Lung (tissue), 12 donors: ENCODE measurements around the gene PACSIN3. TPM values are rescaled to one million over a fixed set of nuclear protein-coding genes. Genes with fewer than 3 reads are reported as not detected.

Experiments used
- ATAC-seq: fragments of 200-7000 bp; cut with Tn5 transposase; one replicate; pipeline ENCODE4 v1.9.1; 2020; ENCODE audit warnings: moderate number of reproducible peaks; ENCODE audit not compliant: insufficient read depth, low FRiP score
- DNase-seq, 3 donors: peaks; one replicate each; pipeline ENCODE4 v3.0.0-alpha.2; 2013 to 2017
- H3K27ac ChIP-seq, 2 donors: one replicate each; pipeline ENCODE4 v1.5.1; 2013; ENCODE audit warnings: mild to moderate bottlenecking in 2 of 2, moderate library complexity in 2 of 2, control low read depth in 1 of 2, inconsistent platforms in 1 of 2, low read depth in 1 of 2, low read length in 1 of 2
- H3K27me3 ChIP-seq, 3 donors: one replicate each; pipeline ENCODE4 v1.5.1; 2013; ENCODE audit warnings: low read length in 2 of 3; ENCODE audit not compliant: control insufficient read depth in 3 of 3, insufficient read depth in 3 of 3
- H3K36me3 ChIP-seq, 4 donors: one replicate each; pipeline ENCODE4 v1.5.1; 2013; ENCODE audit warnings: low read length in 4 of 4, mild to moderate bottlenecking in 1 of 4, moderate library complexity in 1 of 4; ENCODE audit not compliant: control insufficient read depth in 4 of 4, insufficient read depth in 4 of 4
- H3K4me1 ChIP-seq, 5 donors: one replicate each; pipeline ENCODE4 v1.5.1; 2013; ENCODE audit warnings: low read length in 5 of 5, mild to moderate bottlenecking in 2 of 5, moderate library complexity in 1 of 5; ENCODE audit not compliant: control insufficient read depth in 5 of 5, insufficient read depth in 5 of 5
- H3K4me3 ChIP-seq: one replicate; pipeline ENCODE4 v1.5.1; 2013; ENCODE audit warnings: mild to moderate bottlenecking, control low read depth, moderate library complexity
- H3K9ac ChIP-seq, 2 donors: one replicate each; pipeline ENCODE4 v1.5.1; 2013; ENCODE audit warnings: low read length in 2 of 2, control low read depth in 1 of 2; ENCODE audit not compliant: insufficient read depth in 1 of 2
- H3K9me3 ChIP-seq, 4 donors: one replicate each; pipeline ENCODE4 v1.5.1; 2013; ENCODE audit warnings: low read length in 3 of 4, mild to moderate bottlenecking in 1 of 4, moderate library complexity in 1 of 4; ENCODE audit not compliant: control insufficient read depth in 4 of 4, insufficient read depth in 3 of 4
- CTCF ChIP-seq: IDR thresholded peaks from 2 replicates; pipeline ENCODE4 v1.5.1; 2012; ENCODE audit warnings: mild to moderate bottlenecking; ENCODE audit errors: control extremely low read depth, extremely low read depth
- WGBS, 2 donors: extraction: QIAGEN DNeasy Blood & Tissue Kit; methylation state at CpG; one replicate each; pipeline ENCODE4 v1.1.7; 2013; 5-methylcytosine and 5-hydroxymethylcytosine counted together
- polyA plus RNA-seq, 2 donors: library from polyadenylated mRNA; stranded (reverse); fragments of 200-250 nt; gene quantifications; one replicate each; pipeline ENCODE4 v1.2.1, GENCODE V29; 2013
- total RNA-seq, 2 donors: library from RNA; depleted of rRNA in 1 of 2; stranded (reverse); fragments of >200 nt in 1 of 2; gene quantifications; one replicate each; pipeline ENCODE4 v1.2.1, GENCODE V29; 2014 to 2021
- donor health status: control.
- donor health status: control.
- donor health status: Bipolar disorder and iron deficiency.
- donor health status: healthy.
- donor health status: DM: yes; HTN: yes; CAD: no.

The PACSIN3 gene
- total and polyA plus RNA-seq, 4 donors = 20.6 to 53.3 (median 36.3) TPM

DNA sequence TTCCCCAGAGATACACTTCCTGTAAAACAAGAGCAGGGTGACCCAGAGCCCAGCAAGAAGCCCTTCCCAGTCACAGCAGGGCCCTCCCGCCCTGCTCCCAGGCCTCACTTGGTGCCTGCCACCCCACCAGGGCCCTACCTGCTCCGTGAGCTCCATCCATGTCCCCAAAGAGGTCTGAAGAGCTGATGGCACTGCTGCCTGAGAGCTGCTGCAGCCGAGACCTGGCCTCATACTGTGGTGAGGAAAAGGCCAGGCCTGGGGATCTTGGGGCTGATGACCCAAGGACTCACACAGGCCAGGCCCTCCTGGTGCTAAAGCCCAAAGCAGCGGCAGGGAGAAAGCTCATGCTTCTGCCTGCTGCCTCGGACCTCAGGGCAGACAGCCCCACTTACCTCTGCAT is 19.9 kb downstream of the PACSIN3 start:
- no peak for ATAC-seq
- H3K9ac ChIP-seq = no peak overlapping the region
- TF ChIP-seq CTCF = no peak
- H3K4me3 ChIP-seq = no peak overlapping the region
- peaks cover 24 to 54% (median 41%) of the 10 kb centered on the region in 4 donors for H3K36me3 ChIP-seq
- no peak for DNase-seq
- no peaks in the 10 kb centered on the region for H3K9me3 ChIP-seq
- peaks cover 0 to 3% (median 0%) of the 10 kb centered on the region in 5 donors for H3K4me1 ChIP-seq
- no peak overlapping the region for H3K27ac ChIP-seq
- no peaks in the 10 kb centered on the region for H3K27me3 ChIP-seq
- WGBS, 2 donors = 96 to 98% methylated on average over 5 of the region's 5 CpGs

- Histone ChIP-seq H3K4me3 (no peak overlapping the region), H3K27ac (no peak overlapping the region), H3K9ac (no peak overlapping the region), H3K27me3 (no peaks in the 10 kb centered on the region), H3K4me1 (peaks cover 0 to 3% (median 0%) of the 10 kb centered on the region in 5 donors), H3K9me3 (no peaks in the 10 kb centered on the region), H3K36me3 (peaks cover 24 to 50% (median 37%) of the 10 kb centered on the region in 4 donors)
- DNase-seq (no peak), ATAC-seq (no peak)
- TF ChIP-seq CTCF = no peak
- WGBS, 2 donors = 91 to 93% methylated on average over 16 of the region's 16 CpGs
Measured at GRCh38 chr11:47165253-47165840, 20.9 kb downstream of the PACSIN3 start.

- Histone ChIP-seq H3K9me3 (no peaks in the 10 kb centered on the region), H3K27me3 (no peaks in the 10 kb centered on the region), H3K27ac (no peak overlapping the region), H3K36me3 (peaks cover 24 to 47% (median 36%) of the 10 kb centered on the region in 4 donors), H3K4me3 (no peak overlapping the region), H3K4me1 (peaks cover 0 to 3% (median 0%) of the 10 kb centered on the region in 5 donors), H3K9ac (no peak overlapping the region)
- WGBS, 2 donors = 78 to 82% methylated on average over 4 of the region's 4 CpGs
- ATAC-seq = no peak
- no peak for TF ChIP-seq CTCF
- no peak for DNase-seq
Measured at GRCh38 chr11:47164321-47164720, 21.9 kb downstream of the PACSIN3 start.

DNA sequence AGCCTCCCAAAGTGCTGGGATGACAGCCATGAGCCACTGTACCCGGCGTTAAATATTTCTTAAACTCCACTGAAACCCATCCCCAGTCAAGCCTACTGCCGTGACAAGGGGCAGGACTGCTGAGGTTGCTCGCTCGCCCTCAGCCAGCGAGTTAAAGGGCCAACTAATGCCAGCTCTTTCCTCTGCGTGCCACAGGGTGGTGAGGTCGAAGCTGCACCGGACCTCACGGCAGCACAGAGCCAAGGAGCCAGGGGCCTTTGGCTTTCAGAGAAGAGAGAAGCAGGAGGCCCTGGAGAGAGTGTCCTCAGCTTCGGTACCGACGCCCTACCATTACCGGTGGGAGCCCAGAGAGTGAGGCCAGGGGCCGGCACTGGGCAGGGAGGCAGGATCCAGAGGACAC is 22.3 kb downstream of the PACSIN3 start:
- no peak for DNase-seq
- no peak for ATAC-seq
- Histone ChIP-seq H3K36me3 (peaks cover 24 to 47% (median 34%) of the 10 kb centered on the region in 4 donors), H3K9ac (no peak overlapping the region), H3K4me1 (peaks cover 0 to 3% (median 0%) of the 10 kb centered on the region in 5 donors), H3K9me3 (no peaks in the 10 kb centered on the region), H3K27me3 (no peaks in the 10 kb centered on the region), H3K4me3 (no peak overlapping the region), H3K27ac (no peak overlapping the region)
- WGBS, 2 donors = 90 to 95% methylated on average over 15 of the region's 15 CpGs
- TF ChIP-seq CTCF = no peak
